GM19025 (cell line): ENCODE measurements around the gene CCDC83.

Experiments
- ATAC-seq: cut with Tn5 transposase; IDR thresholded peaks from one replicate; pipeline ENCODE4 v1.9.1; 2021; ENCODE audit warnings: mild to moderate bottlenecking, low read depth, moderate library complexity; ENCODE audit not compliant: unreplicated experiment

Gene CCDC83

DNA sequence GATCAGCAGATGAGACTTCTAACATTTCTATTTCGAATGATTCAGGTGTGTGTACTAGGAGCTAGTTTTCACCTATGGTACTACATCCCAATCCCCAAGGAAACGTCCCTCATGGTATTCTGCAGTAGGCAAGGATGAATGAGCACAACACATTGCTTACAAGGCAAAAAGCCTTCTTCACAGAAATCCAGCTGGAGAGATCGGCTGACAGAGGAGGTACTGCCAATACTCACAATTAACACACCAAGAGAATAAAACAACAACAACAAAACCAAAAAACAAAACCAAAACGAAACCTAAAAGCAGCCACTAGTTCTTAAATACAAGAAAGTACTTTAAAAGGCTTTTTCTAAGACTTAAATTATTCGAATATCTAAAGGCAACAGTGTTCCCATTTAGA is 112.3 kb downstream of the CCDC83 start:
- no peak for ATAC-seq
